ENCODE results near the gene PCBP4.
A peak's percentile ranks its signal among the peaks of the same experiment; 100 is the strongest.

PCBP4 gene

DNA sequence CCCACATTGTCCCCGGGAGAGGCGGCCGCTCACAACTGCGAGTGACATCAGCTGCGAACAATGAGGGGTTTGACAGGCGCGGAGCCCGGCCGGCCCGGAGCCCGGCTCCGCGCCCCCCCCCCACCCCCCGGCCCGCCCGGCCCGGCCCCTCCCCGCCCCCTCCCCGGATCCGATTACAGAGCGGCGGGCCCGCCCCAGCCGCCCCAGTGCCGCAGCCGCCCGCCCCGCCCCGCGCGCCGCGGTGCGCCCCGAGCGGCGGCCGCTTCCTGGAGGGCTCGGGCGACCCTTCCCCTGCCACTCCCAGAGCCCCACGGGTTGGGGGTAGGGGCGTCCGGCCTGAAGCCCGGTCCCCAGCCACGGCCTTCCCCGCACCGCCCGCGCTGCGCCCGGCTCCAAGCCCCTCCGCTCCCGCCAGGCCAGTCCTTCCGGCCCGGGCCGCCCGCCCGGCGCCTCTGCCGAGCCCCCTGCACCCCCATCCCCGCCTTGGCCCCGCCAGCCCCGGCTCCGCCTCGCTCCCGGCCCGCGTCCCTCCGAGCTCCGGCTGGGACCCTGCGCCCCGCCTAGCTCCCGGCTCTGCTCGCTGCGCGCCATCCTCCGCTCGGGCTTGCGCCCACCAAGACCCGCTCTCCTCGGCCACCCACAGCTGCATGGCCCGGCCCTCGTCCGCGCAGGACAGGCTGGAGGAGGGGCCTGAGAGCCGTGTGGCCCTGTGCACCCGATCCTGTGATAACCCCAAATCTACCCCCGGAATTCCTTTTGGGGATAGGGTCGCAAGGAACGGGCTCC, at the start of gene PCBP4:
PCBP4 (minus strand) TSS at position 71 of the 786 bp plus-strand sequence. CDS start 6,214 bp downstream, outside the sequence.
- peak; percentile 10 for DNase-seq

DNA sequence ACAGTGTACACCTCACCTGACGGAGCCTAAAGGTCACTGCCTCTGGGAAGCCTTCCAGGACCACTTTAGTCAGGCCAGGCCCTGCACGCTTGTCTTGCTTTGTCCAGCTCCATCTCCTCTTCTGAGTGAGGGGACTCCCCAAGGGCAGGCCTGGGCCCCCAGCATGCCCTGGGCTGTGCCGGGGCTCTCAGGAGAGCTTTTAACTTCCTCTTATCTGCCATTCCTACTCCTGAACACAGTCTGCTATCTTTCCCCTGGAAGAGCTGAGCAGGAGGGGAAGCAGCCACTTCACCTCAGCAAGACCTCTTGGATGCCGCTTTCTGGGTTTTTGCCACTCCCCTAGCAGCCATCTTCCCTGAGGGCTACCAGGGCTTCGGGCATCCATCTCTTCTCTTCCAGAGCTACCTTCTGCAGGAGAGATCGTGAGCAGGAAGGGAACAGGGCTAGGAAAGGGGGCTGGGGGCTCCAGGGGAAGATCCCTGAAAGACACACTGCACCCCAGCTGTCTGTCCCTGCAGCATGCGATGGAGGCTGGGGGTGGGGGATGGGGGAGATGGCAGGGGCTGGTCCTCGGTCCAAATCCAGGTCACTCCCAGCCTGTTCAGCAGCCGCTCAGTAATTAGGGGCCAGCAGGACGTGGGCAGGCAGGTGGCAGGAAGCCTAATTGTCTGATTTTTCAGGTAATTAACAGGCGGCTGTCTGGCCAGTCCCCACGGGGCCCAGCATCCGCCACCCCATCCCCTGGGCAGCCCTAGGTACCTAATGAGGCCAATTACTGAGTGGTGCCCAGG, 48.4 kb upstream of the PCBP4 start:
- no peak for DNase-seq

- DNase-seq = no peak
Measured at GRCh38 chr3:52014613-52015012, 47.4 kb upstream of the PCBP4 start.

GRCh38 chr3:52013802-52014598, 46.7 kb upstream of the PCBP4 start:
- no peak for DNase-seq

DNA sequence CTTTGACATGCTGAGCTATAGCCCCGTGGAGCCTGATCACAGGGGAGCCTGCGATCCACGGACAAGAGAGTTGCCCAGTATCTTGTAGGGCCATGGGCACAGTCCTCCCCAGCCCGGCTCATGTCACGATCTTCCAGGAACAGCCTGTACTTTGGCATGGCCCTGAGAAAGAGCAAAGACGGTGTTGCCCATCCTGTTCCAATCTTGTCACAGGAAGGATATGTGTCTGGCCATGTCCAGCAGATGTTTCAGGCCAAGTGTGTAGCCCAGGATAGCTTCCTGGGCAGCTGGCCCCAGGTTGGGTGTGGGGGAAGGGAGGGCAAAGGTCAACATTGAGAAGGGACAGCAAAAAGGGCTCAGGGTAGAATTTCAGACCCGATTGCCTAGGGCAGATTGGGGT, 45.4 kb upstream of the PCBP4 start:
- no peak for DNase-seq

GRCh38 chr3:52010431-52010830, 43.2 kb upstream of the PCBP4 start:
- no peak for DNase-seq

DNA sequence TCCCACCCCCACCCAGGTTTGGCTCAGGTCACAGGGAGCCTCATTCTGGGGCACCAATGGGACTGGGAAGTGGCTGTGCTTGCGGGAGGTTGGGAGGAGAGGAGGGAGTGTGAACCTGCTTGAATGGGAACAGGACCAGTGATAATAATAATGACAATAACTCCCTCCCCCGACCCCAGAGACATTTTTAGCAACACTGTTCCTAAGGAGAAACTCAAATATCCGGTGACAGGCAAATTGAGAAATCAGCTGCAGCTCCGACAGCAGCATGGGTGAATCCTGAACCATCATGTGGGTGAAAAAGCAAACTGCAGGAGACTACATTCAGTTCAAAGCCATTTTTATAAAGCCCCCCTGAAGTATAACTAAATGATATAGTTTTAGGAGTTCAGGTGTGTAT, 40.0 kb upstream of the PCBP4 start:
- DNase-seq = no peak

- no peak for DNase-seq
Measured at GRCh38 chr3:52006820-52007133, 39.5 kb upstream of the PCBP4 start.

- peak; percentile 30 for DNase-seq
Measured at GRCh38 chr3:52006017-52006819, 39.0 kb upstream of the PCBP4 start.

DNA sequence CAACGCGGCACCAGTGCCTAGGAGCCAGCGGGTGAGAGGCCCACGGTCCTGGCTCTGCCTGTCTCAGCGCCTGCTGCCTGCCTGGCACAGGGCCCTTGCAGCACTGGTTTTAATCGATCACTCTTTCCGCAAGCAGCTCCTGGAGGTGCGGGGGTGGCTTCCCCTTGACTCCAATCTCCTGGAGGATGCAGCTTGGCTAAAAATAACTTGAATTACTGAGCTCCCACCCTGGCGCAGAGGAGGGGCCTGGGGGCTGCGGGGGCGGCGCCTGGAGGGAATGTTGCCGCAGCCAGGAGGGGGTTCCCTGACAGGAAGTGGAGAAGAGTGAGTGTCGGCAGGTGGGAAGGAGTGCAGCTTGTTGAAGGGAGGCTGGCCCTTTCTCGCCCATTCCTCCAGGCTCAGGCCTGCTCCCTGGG, 38.3 kb upstream of the PCBP4 start:
- no peak for DNase-seq

- no peak for DNase-seq
Measured at GRCh38 chr3:52004906-52005395, 37.7 kb upstream of the PCBP4 start.

DNA sequence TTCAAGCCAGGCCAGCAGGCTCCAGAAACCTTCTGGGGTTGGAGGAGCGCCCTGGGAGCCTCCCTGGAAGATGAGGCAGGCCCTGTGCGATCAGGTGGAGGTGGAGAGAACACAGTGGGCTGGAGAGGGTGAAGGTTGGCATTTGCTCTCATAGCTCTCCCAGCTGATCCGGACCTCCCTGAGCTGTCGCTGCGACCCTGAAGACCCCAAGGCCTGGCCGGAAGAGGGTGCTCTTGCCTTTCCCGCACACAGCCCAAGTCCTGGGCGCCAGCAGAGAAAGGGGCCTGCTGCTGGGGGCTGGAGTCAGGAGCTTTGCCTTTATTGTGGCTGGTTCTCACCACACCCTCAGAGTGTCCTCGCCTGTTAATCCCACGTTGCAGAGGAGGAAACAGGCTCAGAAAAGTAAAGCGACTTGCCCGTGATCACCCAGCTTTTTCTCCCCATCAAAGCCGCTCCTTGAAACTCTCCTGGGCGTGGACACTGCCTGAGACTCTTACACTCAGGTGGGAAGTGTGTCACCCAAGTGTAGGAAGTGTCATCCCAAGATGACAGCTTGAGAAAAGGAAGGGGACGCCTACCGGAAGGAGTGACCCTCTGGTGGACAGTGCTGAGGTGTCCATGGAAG, 37.0 kb upstream of the PCBP4 start:
- DNase-seq = no peak

DNA sequence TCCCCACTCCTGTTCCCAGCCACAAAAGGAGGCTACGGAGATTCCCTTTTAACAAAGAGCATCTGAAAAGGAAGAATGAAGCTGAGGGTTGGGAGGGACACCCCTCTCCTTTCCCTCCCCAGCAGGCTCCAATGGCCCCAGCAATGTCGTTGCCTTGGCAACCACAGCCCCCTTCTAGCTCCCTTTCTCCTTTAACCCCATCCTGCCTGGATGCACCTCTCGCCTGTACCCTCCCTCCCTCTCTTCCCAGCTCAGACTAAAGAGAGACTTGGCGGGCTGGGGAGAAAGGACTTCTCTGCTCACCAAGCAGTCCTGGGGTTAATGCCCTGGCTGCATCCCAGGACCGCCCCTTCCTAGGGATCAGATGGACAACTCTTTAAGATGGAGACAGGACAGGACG, 35.5 kb upstream of the PCBP4 start:
- no peak for DNase-seq

DNA sequence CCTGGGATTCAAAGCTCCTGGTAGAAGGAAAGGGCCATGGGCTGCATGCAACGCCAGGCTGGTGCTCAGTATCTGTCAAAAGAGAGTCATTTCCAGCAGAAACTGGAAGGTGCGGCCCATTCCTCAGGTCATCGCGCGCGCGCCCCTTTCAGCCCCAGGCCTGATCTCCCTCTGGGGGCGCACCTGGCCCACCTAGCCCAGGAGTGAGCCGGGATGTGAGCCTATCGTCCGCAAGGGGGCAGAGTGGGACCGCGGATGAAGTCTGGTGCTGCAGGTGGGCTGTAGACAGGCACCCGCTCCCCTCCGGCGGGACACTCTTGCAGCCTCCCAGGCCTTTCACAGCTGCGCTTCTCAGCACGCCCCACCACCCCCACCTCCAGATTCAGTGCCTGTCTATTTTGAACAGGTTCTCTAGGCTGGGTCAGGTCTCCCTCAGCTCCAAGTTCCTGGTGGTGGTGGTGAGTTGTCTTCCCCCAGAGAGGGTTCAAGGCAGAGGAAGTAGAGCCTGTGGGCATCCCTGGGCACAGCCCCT, 34.3 kb upstream of the PCBP4 start:
- peak; percentile 65 for DNase-seq

GRCh38 chr3:51999846-52000245, 32.6 kb upstream of the PCBP4 start:
- DNase-seq = no peak

DNA sequence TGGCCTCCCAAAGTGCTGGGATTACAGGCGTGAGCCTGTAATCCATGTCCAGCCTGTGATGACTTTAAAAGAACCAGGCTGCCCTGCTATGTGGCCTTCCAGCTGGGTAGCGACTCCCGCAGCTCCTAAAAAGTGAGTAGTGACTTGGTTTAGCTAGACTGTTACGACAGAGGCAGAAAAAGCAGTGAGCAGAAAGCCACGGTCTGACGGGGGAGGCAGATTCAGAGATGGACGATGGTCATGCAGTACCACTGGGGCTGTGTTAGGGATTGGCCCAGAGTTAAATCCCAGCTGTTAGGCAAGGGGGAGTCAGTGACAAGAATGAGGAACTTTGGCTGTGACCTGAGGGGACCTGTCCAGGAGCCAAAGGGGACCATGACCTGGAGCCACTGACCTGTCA, 31.5 kb upstream of the PCBP4 start:
- no peak for DNase-seq

GRCh38 chr3:51997935-51998596, 30.8 kb upstream of the PCBP4 start:
- DNase-seq = no peak

DNA sequence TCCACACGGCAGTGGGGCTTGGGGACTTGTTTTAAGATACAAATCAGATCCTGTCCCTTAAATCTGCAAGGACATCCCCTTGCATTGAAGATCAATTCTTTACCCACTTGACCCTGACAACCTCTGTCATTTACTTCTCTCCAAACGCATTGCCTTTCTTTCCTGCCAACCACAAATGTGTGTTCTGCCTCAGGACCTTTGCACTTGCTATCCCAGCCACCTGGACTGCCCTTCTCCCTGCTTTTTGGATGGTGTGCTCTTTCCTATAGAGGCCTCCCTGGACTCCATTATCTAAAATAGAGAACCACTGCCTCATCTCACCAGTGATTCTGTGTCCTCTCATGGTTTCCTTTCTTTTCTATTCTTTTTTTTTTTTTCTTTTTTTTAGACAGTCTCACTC, 29.9 kb upstream of the PCBP4 start:
- DNase-seq = no peak

- peak; percentile 96 for DNase-seq
Measured at GRCh38 chr3:51995346-51996163, 28.3 kb upstream of the PCBP4 start, which contains the start of gene RPL29. TSS of gene RPL29 (minus strand) at chr3:51995895. CDS start at chr3:51995461, 434 bp downstream.

GRCh38 chr3:51994530-51994929, 27.3 kb upstream of the PCBP4 start:
- DNase-seq = no peak

All from suppressor macrophage treated with lipopolysaccharide for 4 hours (primary cell).